Measurements from ENCODE around the gene UCKL1.

- TF ChIP-seq CTCF (IDR thresholded peaks at IDR 0.05; ENCODE audit: poor library complexity), result no peak
- TF ChIP-seq EZH2 (IDR thresholded peaks at IDR 0.05; ENCODE audit: borderline replicate concordance), result no peak
Observed at GRCh38 chr20:63892402-63892801, 63.8 kb downstream of the UCKL1 start.

Data from hepatocyte (in vitro differentiated cells).